Hepatic stellate cell (primary cell): ENCODE data around the gene ZFYVE19.

Experiments used
- DNase-seq: peaks from one replicate; pipeline ENCODE4 v3.0.0; 2011; ENCODE audit warnings: low spot score

Gene ZFYVE19

GRCh38 chr15:40807028-40807887, at the start of gene ZFYVE19, which contains the start of gene DNAJC17:
ZFYVE19 (plus strand) TSS chr15:40807089; CDS start chr15:40807590, 501 bp downstream.
DNAJC17 (minus strand) TSS chr15:40807473; CDS start chr15:40807446, 27 bp downstream.
- peak; percentile 94 for DNase-seq

GRCh38 chr15:40759961-40760360, 46.9 kb upstream of the ZFYVE19 start:
- DNase-seq: no peak

- peak; percentile 50 for DNase-seq
Observed at GRCh38 chr15:40762919-40763800, 43.7 kb upstream of the ZFYVE19 start.

GRCh38 chr15:40763801-40764628, 42.9 kb upstream of the ZFYVE19 start, which contains the start of gene GCHFR:
GCHFR (plus strand) TSS chr15:40764068; CDS start chr15:40764181, 113 bp downstream.
- DNase-seq: peak; percentile 86

- no peak for DNase-seq
Observed at GRCh38 chr15:40764629-40765103, 42.2 kb upstream of the ZFYVE19 start.

GRCh38 chr15:40766194-40766815, 40.6 kb upstream of the ZFYVE19 start:
- no peak for DNase-seq

GRCh38 chr15:40766906-40767837, 39.7 kb upstream of the ZFYVE19 start:
- DNase-seq: no peak

GRCh38 chr15:40767838-40768500, 38.9 kb upstream of the ZFYVE19 start:
- no peak for DNase-seq

GRCh38 chr15:40768521-40769273, 38.2 kb upstream of the ZFYVE19 start:
- DNase-seq: no peak

- DNase-seq: no peak
Observed at GRCh38 chr15:40769274-40770146, 37.4 kb upstream of the ZFYVE19 start, which contains the start of gene C15orf62. C15orf62 (plus strand) TSS chr15:40769980; CDS start chr15:40770496, 516 bp downstream.

GRCh38 chr15:40770147-40770721, 36.7 kb upstream of the ZFYVE19 start:
- no peak for DNase-seq

- no peak for DNase-seq
Observed at GRCh38 chr15:40771242-40771641, 35.6 kb upstream of the ZFYVE19 start.

GRCh38 chr15:40772014-40772413, 34.9 kb upstream of the ZFYVE19 start:
- DNase-seq: no peak

GRCh38 chr15:40773496-40773895, 33.4 kb upstream of the ZFYVE19 start:
- DNase-seq: no peak

GRCh38 chr15:40773902-40774301, 33.0 kb upstream of the ZFYVE19 start:
- no peak for DNase-seq

GRCh38 chr15:40775007-40775406, 31.9 kb upstream of the ZFYVE19 start:
- DNase-seq: no peak
